Activated CD4-positive, alpha-beta T cell treated with anti-CD3 and anti-CD28 coated beads for 36 hours (primary cell): ENCODE results near the gene TMEM243. TPM values are rescaled to one million over a fixed set of nuclear protein-coding genes. Genes with fewer than 3 reads are reported as not detected.
"Not testable (repeated sequence)": the region's sequence is repeated elsewhere in the genome, so short reads cannot be mapped to it uniquely, and the experiment has no call there.

ENCODE experiments used
- ATAC-seq: fragments of 200-7000 bp; cut with Tn5 transposase; one replicate; pipeline ENCODE4 v1.10.0; 2021; ENCODE audit warnings: mild to moderate bottlenecking, moderate library complexity
- CTCF ChIA-PET: fragments of 350-600 bp; sonication (Branson Sonifier 250); formaldehyde crosslinking; loops from one replicate; lab custom pipeline; 2021; ENCODE audit warnings: antibody characterized with exemption; lab: Charles Lee
- POLR2A ChIA-PET: fragments of 350-600 bp; sonication (Branson Sonifier 250); formaldehyde crosslinking; loops from one replicate; lab custom pipeline; 2021; ENCODE audit warnings: antibody characterized with exemption, inconsistent platforms; lab: Charles Lee
- DNase-seq: peaks from one replicate; pipeline ENCODE4 v3.0.0-alpha.2; 2020
- H3K27ac Mint-ChIP-seq: one replicate; pipeline ENCODE4 v1.8.0; 2021; ENCODE audit warnings: mixed read lengths
- H3K27me3 Mint-ChIP-seq: one replicate; pipeline ENCODE4 v1.8.0; 2021; ENCODE audit warnings: mixed read lengths
- H3K36me3 Mint-ChIP-seq: one replicate; pipeline ENCODE4 v1.8.0; 2021; ENCODE audit warnings: low read depth, mixed read lengths
- H3K4me1 Mint-ChIP-seq: one replicate; pipeline ENCODE4 v1.8.0; 2021; ENCODE audit warnings: mixed read lengths
- H3K4me3 Mint-ChIP-seq: one replicate; pipeline ENCODE4 v1.8.0; 2021; ENCODE audit warnings: mild to moderate bottlenecking, moderate library complexity, mixed read lengths
- H3K9me3 Mint-ChIP-seq: one replicate; pipeline ENCODE4 v1.8.0; 2021; ENCODE audit warnings: low read depth, mixed read lengths
- intact Hi-C, 2 experiments: fragments of 100-400 bp; cut with DNase I in 1 of 2; cut with micrococcal nuclease in 1 of 2; formaldehyde crosslinking; loops; one replicate each; pipeline versions ENCODE4 v1.14.2 to v1.15.1; 2022 to 2024; cut with DNase I, micrococcal nuclease
- total RNA-seq, 2 experiments: library from RNA; stranded (reverse); gene quantifications; one replicate each; pipeline ENCODE4 v1.2.3, GENCODE V29; 2021

TMEM243 gene
- total RNA-seq, 2 experiments from 2014 or later, result 44.1 to 46.9 TPM

DNA sequence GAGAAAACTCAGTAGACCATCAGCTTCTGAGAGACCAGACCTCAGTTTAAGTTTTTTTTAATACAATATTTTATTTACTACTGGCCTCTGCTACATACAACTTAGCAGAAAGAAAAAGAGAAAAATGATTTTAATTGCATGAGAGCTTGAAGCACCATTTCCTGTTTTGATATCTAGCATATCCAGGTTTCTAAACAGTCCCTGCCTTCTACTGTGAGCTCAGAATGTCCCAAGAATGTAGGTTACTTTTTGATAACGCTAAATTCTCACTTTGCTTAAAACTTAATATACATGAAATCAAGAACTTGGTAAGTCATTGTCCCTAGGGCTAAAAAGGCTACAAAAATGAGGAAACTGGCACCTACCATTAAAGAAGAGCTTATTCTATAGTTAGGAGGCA, 7.0 kb downstream of the TMEM243 start:
- POLR2A ChIA-PET, result interaction anchor here (1.6 kb wide), 1 partner anchor 60 kb away, joined by 8 read pairs; the partner anchor contains the start of gene DMTF1
- H3K27me3 Mint-ChIP-seq, result no peaks in the 10 kb centered on the region
- intact Hi-C loops, result no loop called here
- H3K36me3 Mint-ChIP-seq, result peaks cover 49% of the 10 kb centered on the region
- no peak for DNase-seq
- peak overlapping the region; percentile 96 for H3K27ac Mint-ChIP-seq
- CTCF ChIA-PET, result interaction anchor here (1.1 to 1.6 kb wide), 4 partner anchors 9 to 24 kb away, joined by 4 to 6 read pairs (median 4); no protein-coding TSS in a partner anchor
- H3K4me1 Mint-ChIP-seq, result peaks cover 89% of the 10 kb centered on the region
- H3K4me3 Mint-ChIP-seq, result peak overlapping the region; percentile 43
- ATAC-seq, result no peak
- H3K9me3 Mint-ChIP-seq, result peaks cover 9% of the 10 kb centered on the region

DNA sequence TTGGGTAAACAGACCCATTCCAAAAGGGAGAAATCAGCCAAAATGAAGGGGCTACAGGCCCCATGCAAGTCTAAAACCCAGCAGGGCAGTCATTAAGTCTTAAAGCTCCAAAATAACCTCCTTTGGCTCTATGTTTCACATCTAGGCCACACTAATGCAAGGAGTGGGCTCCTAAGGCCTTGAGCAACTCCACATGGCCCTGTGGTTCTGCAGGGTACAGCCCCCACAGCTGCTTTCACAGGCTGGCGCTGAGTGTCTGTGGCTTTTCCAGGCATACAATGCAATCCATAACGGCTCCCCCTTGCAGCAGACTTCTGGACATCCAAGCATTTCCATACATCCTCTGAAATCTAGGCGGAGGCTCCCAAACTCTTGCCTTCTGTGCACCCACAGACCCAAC, 9.0 kb downstream of the TMEM243 start:
- Mint-ChIP-seq H3K27ac (peak overlapping the region; percentile 62), H3K4me1 (peaks cover 81% of the 10 kb centered on the region), H3K36me3 (peaks cover 58% of the 10 kb centered on the region), H3K27me3 (no peaks in the 10 kb centered on the region), H3K4me3 (no peak overlapping the region), H3K9me3 (peaks cover 19% of the 10 kb centered on the region)
- ChIA-PET CTCF (no interaction called here), POLR2A (no interaction called here)
- intact Hi-C loops, result no loop called here
- DNase-seq (no peak), ATAC-seq (no peak)

DNA sequence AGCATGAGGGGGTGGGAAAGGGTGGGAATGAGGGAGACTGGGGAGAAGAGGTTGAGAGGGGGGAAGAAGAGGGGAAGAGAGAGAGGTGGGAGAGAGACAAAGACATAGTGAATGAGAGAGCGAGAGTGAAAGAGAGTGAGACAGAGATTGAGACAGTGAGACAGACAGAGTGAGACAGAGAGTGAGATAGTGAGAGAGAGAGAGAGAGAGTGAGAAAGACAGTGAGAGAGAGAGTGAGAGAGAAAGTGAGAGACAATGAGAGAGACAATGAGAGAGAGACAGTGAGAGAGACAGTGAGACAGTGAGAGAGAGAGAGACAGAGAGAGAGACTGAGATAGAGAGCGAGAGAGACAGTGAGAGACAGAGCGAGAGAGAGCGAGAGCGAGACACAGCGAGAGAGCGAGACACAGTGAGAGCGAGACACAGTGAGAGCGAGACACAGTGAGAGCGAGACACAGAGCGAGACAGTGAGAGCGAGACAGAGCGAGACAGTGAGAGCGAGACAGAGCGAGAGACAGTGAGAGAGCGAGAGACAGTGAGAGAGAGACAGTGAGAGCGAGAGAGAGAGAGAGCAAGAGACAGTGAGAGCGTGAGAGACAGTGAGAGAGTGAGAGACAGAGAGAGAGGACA, 10.1 kb downstream of the TMEM243 start:
- CTCF ChIA-PET, result no interaction called here
- peaks cover 23% of the 10 kb centered on the region for H3K9me3 Mint-ChIP-seq
- H3K4me3 Mint-ChIP-seq, result no peak overlapping the region
- POLR2A ChIA-PET, result interaction anchor here (0.7 kb wide), 1 partner anchor 757 kb away, joined by 3 read pairs; no protein-coding TSS in a partner anchor
- peaks cover 63% of the 10 kb centered on the region for H3K36me3 Mint-ChIP-seq
- no peaks in the 10 kb centered on the region for H3K27me3 Mint-ChIP-seq
- no peak for DNase-seq
- no peak for ATAC-seq
- peak overlapping the region; percentile 7 for H3K27ac Mint-ChIP-seq
- peaks cover 73% of the 10 kb centered on the region for H3K4me1 Mint-ChIP-seq
- intact Hi-C loops, result no loop called here

DNA sequence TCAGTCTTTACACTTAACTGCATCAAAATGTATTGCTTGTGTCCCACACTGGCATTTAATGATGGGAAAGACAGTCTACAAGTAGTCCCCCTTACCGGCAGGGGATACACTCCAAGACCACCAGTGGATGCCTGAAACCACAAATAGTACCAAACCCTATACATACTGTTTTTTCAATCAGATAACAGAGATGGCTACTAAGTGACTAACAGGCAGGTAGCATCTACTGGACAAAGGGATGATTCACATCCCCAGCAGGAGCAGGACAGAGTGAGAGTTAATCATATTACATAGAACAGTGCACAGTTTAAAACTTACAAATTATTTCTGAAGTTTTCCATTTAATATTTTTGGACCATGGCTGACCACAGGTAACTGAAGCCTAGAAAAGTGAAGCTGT, 13.2 kb downstream of the TMEM243 start:
- no peak overlapping the region for H3K4me3 Mint-ChIP-seq
- H3K36me3 Mint-ChIP-seq, result peaks cover 81% of the 10 kb centered on the region
- peaks cover 38% of the 10 kb centered on the region for H3K9me3 Mint-ChIP-seq
- ATAC-seq (no peak), DNase-seq (no peak)
- no peak overlapping the region for H3K27ac Mint-ChIP-seq
- no peaks in the 10 kb centered on the region for H3K27me3 Mint-ChIP-seq
- ChIA-PET POLR2A (no interaction called here), CTCF (no interaction called here)
- intact Hi-C loops, result no loop called here
- peaks cover 68% of the 10 kb centered on the region for H3K4me1 Mint-ChIP-seq

DNA sequence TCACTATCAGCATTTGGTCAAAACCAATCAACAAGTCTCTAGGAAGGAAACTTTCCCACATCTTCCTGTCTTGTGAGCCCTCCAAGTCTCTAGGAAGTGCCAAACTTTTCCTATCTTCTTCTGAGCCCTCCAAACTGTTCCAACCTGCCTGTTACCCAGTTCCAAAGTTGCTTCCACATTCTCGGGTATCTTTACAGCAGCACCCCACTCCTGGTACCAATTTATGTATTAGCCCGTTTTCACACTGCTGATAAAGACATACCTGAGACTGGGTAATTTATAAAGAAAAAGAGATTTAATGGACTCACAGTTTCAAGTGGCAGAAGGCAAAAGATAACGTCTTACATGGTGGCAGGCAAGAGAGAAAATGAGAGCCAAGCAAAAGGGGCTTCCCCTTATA, 13.8 kb downstream of the TMEM243 start:
- ATAC-seq, POLR2A ChIA-PET, H3K27me3 Mint-ChIP-seq, intact Hi-C loops, H3K4me3 Mint-ChIP-seq, DNase-seq, CTCF ChIA-PET: not testable (repeated sequence)
- Mint-ChIP-seq H3K27ac (peak overlapping the region; percentile 58), H3K4me1 (peaks cover 67% of the 10 kb centered on the region), H3K9me3 (peaks cover 38% of the 10 kb centered on the region), H3K36me3 (peaks cover 81% of the 10 kb centered on the region)

DNA sequence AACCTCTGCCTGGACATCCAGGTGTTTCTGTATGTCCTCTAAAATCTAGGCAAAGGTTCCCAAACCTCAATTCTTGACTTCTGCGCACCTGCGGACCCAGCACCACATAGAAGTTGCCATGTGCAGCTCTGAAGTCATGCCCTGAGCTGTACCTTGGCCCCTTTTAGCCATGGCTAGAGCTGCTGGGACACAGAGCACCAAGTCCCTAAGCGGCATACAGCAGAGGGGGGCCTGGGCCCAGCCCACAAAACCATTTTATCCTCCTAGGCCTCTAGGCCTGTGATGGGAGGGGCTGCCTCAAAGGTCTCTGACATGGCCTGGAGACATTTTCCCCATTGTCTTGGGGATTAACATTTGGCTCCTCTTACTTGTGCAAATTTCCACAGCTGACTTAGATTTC, 14.6 kb downstream of the TMEM243 start:
- peaks cover 38% of the 10 kb centered on the region for H3K9me3 Mint-ChIP-seq
- H3K4me1 Mint-ChIP-seq, result peaks cover 67% of the 10 kb centered on the region
- DNase-seq (no peak), ATAC-seq (no peak)
- no peak overlapping the region for H3K27ac Mint-ChIP-seq
- no peak overlapping the region for H3K4me3 Mint-ChIP-seq
- CTCF ChIA-PET, result no interaction called here
- POLR2A ChIA-PET, result interaction anchor here (0.6 kb wide), 1 partner anchor 9 kb away, joined by 3 read pairs; no protein-coding TSS in a partner anchor
- intact Hi-C loops, result loop anchor here (1.0 kb wide), 2 partner anchors 8 to 11 kb away; no protein-coding TSS in a partner anchor
- H3K27me3 Mint-ChIP-seq, result no peaks in the 10 kb centered on the region
- H3K36me3 Mint-ChIP-seq, result peaks cover 85% of the 10 kb centered on the region

DNA sequence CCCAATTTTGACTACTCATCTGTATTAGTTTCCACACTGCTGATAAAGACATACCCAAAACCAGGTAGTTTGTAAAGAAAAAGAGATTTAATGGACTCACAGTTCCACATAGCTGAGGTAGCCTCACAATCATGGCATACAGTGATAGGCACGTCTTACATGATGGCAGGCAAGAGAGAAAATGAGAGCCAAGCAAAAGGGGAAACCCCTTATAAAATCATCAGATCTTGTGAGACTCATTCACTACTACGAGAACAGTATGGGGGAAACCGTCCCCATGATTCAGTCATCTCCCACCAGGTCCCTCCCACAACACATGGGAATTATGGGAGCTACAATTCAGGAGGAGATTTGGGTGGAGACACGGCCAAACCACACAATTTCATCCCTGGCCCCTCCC, 15.6 kb downstream of the TMEM243 start:
- intact Hi-C loops, result loop anchor here (1.0 kb wide), 2 partner anchors 9 to 12 kb away; no protein-coding TSS in a partner anchor
- Mint-ChIP-seq H3K36me3 (peaks cover 87% of the 10 kb centered on the region), H3K9me3 (peaks cover 38% of the 10 kb centered on the region), H3K27ac (peak overlapping the region; percentile 82), H3K4me1 (peaks cover 68% of the 10 kb centered on the region)
- H3K27me3 Mint-ChIP-seq, H3K4me3 Mint-ChIP-seq: not testable (repeated sequence)
- ChIA-PET CTCF (interaction anchor here (0.7 to 1.0 kb wide), 4 partner anchors 8 to 176 kb away, joined by 3 to 4 read pairs (median 3); no protein-coding TSS in a partner anchor), POLR2A (interaction anchor here (1.1 kb wide), 1 partner anchor 13 kb away, joined by 3 read pairs; no protein-coding TSS in a partner anchor)
- DNase-seq (peak; percentile 20), ATAC-seq (peak; percentile 45)

DNA sequence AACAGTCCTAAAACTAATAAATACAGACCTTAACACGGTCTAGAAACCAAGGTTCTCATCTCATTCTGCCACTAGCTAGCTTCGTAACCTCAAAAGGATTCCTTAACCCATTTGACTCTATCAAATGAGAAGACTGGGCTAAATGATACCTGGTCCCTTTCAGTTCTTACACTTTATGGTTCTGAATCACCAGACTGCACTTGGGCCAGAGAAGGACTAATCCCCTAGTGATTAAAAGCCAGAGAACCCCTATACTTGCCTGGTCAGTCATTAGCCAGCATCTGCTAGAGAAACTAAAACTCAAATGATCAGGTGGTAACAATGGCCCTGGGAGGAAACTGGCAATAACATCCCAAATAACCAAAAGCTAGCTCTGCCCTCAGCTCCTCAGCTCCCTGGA, 16.8 kb downstream of the TMEM243 start:
- H3K4me3 Mint-ChIP-seq, result no peak overlapping the region
- peaks cover 33% of the 10 kb centered on the region for H3K9me3 Mint-ChIP-seq
- peaks cover 86% of the 10 kb centered on the region for H3K36me3 Mint-ChIP-seq
- ATAC-seq, result no peak
- no peak overlapping the region for H3K27ac Mint-ChIP-seq
- ChIA-PET POLR2A (interaction anchor here (1.0 kb wide), 1 partner anchor 11 kb away, joined by 4 read pairs; no protein-coding TSS in a partner anchor), CTCF (interaction anchor here (1.0 to 1.5 kb wide), 2 partner anchors 11 to 15 kb away, joined by 3 to 4 read pairs; no protein-coding TSS in a partner anchor)
- H3K27me3 Mint-ChIP-seq, result no peaks in the 10 kb centered on the region
- no peak for DNase-seq
- intact Hi-C loops, result no loop called here
- peaks cover 64% of the 10 kb centered on the region for H3K4me1 Mint-ChIP-seq

DNA sequence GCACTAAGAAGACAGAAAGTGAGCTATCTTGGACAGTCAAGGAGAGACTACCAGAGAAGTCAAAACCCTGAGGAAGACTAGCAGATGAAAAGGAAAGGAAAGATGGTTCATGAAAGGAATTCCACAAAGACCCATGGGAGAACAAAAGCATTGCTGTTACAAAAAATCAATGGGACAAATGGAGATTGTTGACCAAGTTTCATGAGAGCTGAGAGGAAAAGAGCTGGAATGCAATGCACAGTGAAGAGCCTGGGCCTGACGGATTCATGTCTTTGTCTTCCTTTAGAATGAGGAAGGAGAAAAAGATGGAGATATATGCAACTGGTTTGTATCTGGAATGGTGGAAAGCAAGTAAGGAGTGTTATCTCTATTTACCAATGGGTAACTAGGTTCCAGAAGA, 17.3 kb downstream of the TMEM243 start:
- DNase-seq, result no peak
- ATAC-seq, result no peak
- Mint-ChIP-seq H3K27ac (peak overlapping the region; percentile 69), H3K4me1 (peaks cover 63% of the 10 kb centered on the region), H3K36me3 (peaks cover 87% of the 10 kb centered on the region), H3K9me3 (peaks cover 31% of the 10 kb centered on the region), H3K27me3 (no peaks in the 10 kb centered on the region), H3K4me3 (no peak overlapping the region)
- CTCF ChIA-PET, result interaction anchor here (0.8 to 1.5 kb wide), 3 partner anchors 10 to 16 kb away, joined by 3 to 4 read pairs (median 3); no protein-coding TSS in a partner anchor
- POLR2A ChIA-PET, result interaction anchor here (1.0 kb wide), 1 partner anchor 12 kb away, joined by 4 read pairs; no protein-coding TSS in a partner anchor
- intact Hi-C loops, result no loop called here

DNA sequence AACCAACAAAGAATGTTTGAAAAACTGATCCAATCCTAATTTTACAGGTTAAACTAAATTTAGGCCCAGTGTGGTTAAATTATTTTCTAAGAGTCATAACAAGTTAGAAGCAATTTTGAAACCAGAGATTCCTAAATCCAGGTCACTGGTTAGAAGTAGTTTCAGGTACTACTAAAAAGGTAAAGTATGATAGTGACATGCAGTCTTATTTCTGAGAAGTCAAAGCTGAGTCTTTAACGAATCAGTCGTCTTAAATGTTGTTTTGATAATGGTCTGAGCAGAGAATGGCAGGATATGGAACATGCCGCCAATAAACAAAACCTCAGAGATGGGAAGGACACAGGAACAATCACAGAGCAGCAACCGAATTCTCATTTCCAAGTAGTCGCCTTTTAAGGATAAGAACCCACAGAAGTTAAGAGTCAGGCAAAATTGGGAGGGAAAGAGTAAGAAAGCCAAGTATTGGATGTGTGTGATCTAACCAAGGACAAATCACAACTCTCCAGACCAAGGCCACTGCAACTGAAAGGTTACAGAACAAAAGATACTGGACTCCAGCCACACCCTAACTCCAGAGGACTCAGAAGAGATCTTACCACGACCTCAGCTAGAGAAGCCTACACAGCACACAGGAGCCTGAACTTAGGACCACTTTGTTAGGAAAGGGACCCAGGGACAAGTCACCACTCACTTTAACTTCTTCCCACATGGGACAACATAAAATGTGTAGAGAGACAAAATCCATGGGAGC, 19.7 kb downstream of the TMEM243 start:
- H3K27me3 Mint-ChIP-seq, result no peaks in the 10 kb centered on the region
- peak overlapping the region; percentile 72 for H3K27ac Mint-ChIP-seq
- ATAC-seq (peak; percentile 20), DNase-seq (no peak)
- H3K4me1 Mint-ChIP-seq, result peaks cover 59% of the 10 kb centered on the region
- CTCF ChIA-PET, result interaction anchor here (1.6 kb wide), 1 partner anchor 8 kb away, joined by 8 read pairs; no protein-coding TSS in a partner anchor
- H3K36me3 Mint-ChIP-seq, result peaks cover 84% of the 10 kb centered on the region
- no peak overlapping the region for H3K4me3 Mint-ChIP-seq
- POLR2A ChIA-PET, result interaction anchor here (0.6 kb wide), 2 partner anchors 51 to 122 kb away, joined by 3 to 4 read pairs; no protein-coding TSS in a partner anchor
- peaks cover 17% of the 10 kb centered on the region for H3K9me3 Mint-ChIP-seq
- intact Hi-C loops, result no loop called here

DNA sequence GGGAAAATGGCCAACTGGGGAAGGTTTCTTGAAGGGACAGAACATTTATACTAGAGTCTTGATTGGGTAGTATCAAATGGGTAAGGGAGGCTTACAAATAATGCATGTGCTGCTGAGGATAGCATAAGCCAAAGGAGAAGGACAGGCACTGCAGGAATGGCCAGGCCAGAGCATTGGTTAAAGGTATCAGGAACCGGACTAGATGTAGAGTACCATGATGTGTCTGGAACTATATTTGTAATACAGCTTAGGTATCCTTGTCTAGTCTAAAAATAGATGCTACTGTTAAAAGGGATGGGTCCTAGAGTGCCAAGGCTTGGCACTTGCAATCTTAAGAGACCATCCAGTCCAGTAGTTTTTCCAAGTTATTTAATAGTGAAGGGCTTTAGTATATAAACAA, 20.3 kb downstream of the TMEM243 start:
- intact Hi-C loops, result no loop called here
- H3K27me3 Mint-ChIP-seq, result no peaks in the 10 kb centered on the region
- peak overlapping the region; percentile 22 for H3K27ac Mint-ChIP-seq
- peaks cover 79% of the 10 kb centered on the region for H3K36me3 Mint-ChIP-seq
- ATAC-seq, result no peak
- H3K9me3 Mint-ChIP-seq, result peaks cover 16% of the 10 kb centered on the region
- no peak for DNase-seq
- ChIA-PET POLR2A (interaction anchor here (0.6 to 1.0 kb wide), 3 partner anchors 18 to 123 kb away, joined by 3 to 4 read pairs (median 3); no protein-coding TSS in a partner anchor), CTCF (interaction anchor here (1.1 to 1.6 kb wide), 3 partner anchors 9 to 37 kb away, joined by 4 to 8 read pairs (median 8); no protein-coding TSS in a partner anchor)
- no peak overlapping the region for H3K4me3 Mint-ChIP-seq
- H3K4me1 Mint-ChIP-seq, result peaks cover 57% of the 10 kb centered on the region
